Measurements from ENCODE around the gene FCHSD2.
"Not testable (repeated sequence)": the region's sequence is repeated elsewhere in the genome, so short reads cannot be mapped to it uniquely, and the experiment has no call there.

The FCHSD2 gene

DNA sequence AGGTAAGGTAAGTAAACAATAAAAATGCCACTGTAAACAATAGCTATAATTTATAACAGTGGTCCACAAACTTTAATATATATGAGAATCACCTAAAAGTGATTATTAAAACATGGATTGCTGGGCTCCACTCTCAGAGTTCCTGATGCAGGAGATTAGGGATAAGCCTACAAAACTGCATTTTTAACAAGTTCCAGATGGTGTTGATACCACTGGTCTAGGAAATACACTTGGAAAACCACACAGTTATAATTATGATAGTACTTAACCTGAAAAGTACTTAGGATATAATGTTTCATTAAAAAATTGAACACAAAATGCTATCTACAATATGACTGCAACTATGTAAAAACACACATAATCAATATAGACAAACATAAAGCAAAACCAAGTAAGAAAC, 20.4 kb downstream of the FCHSD2 start:
- no peak for DNase-seq (ENCODE audit: low read depth)

DNA sequence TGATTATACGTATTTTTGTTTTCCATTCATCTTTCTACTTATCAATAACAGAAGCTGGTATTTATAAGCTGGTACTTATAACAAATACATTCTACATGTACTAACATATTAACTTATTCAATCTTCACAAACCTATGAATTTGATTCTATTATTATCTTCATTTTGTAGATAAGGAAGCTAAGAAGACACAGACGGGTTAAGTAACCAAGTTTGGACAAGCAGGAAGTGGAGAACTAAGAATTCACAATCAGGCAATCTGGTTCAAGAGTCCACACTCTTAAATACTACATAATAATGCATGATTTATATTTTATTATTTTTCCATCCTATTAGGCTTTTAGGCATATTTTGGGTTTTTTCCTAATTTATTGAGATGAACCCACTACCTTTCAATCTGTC, 25.0 kb downstream of the FCHSD2 start:
- no peak for DNase-seq (ENCODE audit: low read depth)

DNA sequence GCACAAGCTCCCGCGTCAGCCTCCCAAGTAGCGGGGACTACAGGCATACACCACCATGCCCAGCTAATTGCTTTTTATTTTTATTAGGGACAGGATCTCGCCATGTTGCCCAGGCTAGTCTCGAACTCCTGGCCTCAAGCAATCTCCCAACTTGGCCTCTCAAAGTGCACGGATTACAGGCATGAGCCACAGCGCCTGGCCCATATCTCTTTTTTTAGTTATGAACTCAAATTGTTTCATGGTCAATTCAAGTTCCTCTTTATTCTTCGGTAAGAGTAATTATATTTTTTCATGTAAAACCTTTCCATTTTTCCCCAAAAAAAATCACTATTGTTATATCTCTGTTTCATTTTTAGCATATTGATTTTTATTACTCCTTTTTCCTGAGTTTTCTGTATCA, 25.5 kb downstream of the FCHSD2 start:
- DNase-seq (ENCODE audit: low read depth): no peak

DNA sequence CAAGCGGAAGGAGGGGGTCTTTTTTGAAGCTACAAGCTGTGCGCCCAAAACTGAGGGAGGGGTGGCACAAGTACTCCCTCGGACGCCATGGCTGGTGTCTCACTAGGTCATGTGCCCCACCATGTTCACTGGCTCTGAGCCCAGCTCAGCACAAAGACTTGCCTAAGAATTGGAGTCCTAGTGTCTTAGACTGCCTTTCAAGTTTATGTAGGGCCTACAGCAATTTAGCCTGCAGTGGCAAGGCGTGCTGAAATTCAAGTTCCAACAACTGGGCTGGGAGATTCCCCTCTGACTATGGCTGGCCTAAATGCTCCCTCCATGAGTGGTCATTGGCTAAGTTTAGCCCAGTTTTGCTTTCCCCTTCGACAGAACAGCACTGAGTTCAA, 27.3 kb downstream of the FCHSD2 start:
- DNase-seq (ENCODE audit: low read depth): no peak

DNA sequence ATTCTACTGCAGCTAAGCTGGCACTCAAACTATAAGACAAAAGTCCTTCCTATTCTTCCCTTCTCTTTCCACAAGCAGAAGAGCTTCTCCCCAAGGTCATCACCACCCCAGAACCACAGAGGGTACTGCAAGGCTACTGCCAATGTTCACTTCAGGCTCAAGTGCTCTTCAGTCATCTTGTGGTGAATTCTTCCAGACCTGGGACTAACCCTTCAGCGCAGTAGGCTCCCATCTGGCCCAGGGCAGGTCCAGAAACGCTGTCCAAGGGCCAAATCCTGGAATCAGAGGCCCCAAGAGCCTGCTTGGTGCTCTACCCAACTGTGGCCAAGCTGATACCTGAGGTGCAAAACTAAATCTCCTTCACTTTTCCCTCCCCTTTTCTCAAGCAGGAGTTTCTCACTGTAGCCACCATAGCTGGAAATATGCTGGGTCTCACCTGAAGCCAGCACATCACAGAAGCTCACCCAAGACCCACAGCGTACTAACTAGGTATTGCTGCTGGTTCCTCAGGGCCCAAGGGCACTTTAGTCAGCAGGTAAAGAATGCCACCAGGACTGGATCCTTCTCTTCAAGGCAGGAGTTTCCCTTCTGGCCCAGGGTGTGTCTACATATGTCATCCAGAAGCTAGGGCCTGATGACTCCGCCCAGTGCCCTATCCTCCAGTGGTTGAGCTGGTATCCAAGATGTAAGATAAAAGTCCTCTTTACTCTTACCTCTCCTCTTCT, 27.8 kb downstream of the FCHSD2 start:
- no peak for DNase-seq (ENCODE audit: low read depth)

DNA sequence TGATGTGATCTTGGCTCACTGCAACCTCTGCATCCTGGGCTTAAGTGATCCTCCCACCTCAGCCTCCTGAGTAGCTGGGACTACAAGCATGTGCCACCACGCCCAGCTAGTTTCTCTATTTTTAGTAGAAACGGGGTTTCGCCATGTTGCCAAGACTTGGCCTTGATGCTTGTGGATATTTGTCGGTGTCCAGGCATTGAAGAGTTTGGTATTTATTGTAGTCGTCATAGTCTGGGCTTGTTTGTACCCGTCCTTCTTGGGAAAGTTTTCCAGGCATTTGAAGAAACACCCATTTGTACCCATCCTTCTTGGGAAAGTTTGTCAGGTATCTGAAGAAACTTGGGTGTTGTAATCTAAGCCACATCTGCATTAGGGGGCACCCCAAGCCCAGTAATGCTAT, 28.7 kb downstream of the FCHSD2 start:
- no peak for DNase-seq (ENCODE audit: low read depth)

DNA sequence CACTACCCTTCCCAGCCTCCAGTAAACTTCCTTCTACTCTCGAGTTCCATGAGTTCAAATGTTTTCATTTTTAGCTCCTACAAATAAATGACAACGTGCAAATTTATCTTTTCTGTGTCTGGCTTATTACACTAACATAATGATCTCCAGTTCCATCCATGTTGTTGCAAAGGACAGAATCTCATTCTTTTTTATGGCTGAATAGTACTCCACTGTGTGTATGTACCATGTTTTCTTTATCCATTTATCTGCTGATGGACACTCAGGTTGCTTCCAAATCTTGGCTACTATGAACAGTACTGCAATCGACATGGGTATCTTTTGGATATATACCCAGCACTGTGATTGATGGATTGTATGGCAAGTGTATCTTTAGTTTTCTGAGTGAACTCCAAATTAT, 34.5 kb downstream of the FCHSD2 start:
- DNase-seq (ENCODE audit: low read depth): no peak

DNA sequence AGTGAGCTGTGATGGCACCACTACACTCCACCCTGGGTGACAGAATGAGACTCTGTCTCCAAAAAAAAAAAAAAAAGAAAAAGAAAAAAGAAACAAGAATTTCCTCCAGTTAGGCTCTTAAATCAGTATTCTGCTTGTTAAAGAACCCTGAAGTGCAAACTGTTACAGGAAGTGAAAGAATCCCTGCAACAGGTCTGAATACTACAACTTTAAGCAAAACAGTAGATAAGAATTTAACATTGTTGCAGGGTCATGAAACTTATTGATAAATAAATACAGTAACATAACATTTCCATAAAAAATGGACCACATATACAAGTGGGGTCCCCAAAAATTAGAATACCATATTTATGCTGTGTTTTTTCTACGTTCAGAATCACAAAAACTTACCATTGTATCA, 35.8 kb downstream of the FCHSD2 start:
- DNase-seq (ENCODE audit: low read depth): no peak

DNA sequence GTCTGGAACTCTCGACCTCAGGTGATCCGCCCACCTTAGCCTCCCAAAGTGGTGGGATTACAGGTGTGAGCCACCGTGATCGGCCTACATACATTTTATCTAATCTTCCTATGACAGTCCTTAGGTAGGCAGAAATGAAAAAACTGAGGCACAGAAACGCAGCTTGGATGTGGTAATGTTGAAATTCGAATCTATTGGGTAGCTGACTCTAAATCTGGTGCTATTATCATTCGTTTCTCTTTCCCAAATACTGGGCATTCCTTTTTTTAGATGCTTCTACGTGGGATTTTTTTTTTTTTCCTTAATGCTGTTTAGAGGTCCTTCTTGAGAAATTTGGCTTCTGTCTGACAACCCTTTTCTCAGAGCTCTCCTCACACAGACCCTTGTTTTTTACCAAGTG, 41.5 kb downstream of the FCHSD2 start:
- no peak for DNase-seq (ENCODE audit: low read depth)

DNA sequence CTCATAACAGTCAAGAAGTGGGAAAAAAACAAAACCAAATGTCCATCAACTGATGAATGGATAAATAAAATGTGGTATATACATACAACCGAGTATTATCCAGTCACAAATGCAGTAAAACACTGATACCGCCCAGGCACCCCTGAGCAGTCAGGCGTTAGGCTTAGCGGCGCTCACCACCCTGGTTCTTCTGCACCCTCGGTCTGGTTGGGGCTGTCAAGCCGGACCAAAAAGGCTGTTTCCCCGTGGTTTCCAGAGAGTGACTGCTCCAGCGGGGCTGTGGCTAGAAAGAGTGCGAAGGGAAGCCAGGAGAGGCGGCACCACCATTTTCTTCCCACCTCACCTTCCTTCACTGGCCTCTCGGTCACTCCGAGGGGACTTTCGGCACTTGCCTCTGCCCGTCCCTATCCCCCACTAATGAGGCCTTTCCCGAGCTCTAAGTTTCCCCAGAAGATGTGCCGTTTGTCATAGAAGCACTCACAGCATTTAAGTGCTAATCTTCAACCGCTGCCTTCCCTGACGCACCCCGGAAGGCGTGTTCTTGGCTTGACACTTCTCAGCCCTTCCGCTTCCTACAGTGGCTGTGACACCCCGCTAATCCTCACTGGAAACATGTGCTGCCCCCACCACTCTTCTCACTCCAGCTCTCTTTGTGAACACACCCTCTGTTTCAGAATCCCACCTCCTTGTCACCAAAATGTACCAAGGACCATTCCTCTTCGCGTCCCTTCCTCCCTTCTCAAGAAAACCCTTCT, 42.4 kb downstream of the FCHSD2 start:
- no peak for DNase-seq (ENCODE audit: low read depth)

DNA sequence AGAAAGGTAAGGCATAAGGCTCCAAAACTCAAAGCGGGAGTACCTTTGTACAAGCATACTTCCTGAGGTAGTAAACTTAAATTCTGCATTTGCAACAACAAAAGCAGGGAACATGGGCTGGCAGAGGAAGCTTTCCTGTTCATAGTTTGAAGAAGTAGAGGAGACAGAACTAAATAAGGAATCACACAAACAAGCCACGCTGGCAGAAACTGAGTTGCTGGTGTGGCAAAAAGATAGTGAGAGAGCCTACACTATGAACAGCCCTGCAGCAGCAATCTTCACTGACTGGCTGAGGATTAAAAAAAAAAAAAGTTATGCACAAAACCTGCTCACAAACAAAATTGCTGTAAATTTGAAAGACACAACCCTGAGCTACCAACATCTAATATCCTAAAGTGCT, 46.5 kb downstream of the FCHSD2 start:
- DNase-seq (ENCODE audit: low read depth): no peak

DNA sequence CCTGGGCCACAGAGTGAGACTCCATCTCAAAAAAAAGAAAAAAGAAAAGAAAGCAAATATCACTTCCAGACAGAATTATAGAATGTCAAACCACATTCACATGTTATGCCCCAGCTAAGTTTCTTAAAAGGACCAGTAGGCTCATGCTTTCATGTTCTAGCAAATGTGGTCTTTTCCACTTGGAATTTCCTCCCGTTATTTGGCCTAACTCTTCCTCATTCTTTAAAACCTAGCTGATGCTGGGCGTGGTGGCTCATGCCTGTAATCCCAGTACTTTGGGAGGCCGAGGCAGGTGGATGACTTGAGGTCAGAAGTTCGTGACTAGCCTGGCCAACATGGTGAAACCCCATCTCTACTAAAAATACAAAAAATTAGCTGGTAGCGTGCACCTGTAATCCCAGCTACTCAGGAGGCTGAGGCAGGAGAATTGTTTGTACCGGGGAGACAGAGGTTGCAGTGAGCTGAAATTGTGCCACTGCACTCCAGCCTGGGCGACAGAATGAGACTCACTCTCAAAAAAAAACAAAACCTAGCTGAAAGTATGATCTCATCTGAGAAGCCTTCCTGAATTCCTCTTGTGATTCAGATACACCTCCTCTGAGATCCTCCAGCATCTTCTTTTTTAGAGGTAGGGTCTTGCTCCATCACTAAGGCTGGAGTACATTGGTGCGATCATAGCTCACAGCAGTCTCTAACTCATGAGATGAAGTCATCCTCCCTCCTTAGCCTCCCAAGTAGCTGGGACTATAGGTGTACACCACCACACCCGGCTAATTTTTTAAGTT, 50.4 kb downstream of the FCHSD2 start:
- DNase-seq (ENCODE audit: low read depth): no peak

DNA sequence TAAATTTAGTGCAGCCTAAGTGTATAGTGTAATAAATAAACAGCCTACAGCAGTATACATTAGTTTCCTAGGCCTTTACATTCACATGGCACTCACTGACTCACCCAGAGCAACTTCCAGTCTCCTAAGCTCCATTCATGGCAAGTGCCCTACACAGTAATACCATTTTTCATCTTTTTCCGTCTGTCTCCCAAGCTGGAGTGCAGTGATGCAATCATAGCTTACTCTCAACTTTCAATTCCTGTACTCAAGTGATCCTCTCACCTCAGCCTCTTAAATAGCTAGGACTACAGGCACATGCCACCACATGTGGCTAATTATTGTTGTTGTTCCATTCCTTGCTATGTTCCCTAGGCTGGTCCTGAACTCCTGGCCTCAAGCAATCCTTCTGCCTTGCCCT, 54.4 kb downstream of the FCHSD2 start:
- DNase-seq (ENCODE audit: low read depth): no peak

DNA sequence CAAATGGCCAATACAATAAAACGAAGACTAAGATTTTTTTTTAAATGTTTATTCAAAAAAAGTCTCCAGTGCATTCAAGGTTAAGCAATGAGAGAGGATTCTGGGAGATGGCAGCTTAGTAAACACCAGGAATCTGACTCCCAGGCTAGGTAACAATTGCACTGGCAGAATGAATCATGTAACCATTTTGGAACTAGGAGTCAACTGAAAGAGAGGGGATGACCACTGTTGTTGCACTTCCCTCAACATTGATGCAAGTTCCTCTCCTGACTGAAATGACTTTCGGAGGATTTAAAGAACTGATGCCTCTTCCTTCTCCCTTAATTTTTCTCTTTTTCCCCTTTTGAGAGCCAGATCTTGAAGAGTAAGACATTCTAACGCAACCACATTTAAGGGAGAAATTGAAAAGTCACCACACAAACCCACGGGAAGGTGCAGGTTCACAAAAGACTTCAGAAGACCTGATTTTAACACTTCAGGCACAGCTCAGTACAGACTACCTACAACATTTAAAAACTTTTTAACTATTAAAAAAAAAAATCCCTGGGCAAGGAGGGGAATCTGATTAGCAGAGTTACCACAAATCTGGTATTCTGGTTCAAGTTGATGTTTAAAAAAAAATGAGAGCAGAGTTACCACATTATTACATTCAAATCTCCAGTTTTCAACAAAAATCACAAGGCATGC, 56.8 kb downstream of the FCHSD2 start:
- DNase-seq (ENCODE audit: low read depth): no peak

DNA sequence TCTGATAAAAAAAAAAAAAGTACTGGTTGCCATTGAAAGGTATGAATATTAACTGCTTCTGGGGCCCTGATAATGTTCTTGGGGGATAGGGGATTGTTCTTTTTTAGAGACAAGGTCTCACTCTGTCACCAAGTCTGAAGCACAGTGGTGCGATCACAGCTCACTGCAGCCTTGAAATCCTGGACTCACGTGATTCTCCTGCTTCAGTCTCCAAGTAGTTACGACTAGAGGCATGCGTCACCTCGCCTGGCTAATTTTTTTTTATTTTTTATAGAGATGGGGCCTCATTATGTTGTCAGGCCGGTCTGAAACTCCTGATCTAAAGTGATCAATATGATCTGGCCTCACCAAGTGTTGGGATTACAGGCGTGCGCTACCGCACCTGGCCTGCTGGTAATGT, 63.5 kb downstream of the FCHSD2 start:
- DNase-seq (ENCODE audit: low read depth): no peak

DNA sequence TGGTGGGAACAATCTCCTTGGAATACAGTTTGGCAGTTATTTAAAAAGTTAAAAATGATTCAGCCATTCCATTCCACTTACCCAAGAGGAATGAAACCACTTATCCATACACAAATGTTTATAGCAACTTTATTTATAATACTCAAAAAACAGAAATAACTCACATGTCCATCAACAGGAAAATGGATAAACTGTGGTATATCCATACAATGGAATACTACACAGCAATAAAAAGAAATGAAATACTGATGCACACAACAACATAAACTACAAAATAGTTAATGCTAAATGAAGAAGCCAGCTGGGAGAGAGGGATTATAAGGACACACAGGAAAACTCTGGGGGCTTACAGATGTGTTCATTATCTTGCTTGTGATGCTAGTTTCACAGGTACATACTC, 64.7 kb downstream of the FCHSD2 start:
- no peak for DNase-seq (ENCODE audit: low read depth)

DNA sequence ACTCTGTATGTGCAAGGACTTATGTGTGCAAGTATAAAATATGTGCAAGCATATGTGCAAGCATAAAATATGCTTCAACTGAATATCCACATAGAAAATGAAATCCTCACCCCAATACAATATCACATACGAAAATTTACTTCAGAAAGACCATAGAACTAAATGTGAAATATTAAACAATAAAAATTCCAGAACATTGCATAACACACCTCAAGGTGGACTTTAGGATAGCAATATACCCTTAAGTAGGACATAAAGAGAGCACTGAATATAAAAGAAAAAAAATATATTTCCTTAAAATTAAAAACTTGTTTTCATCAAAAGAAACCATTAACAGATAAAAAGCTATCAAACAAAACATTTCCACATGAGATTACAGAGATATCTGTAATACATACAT, 67.8 kb downstream of the FCHSD2 start:
- DNase-seq (ENCODE audit: low read depth): no peak

DNA sequence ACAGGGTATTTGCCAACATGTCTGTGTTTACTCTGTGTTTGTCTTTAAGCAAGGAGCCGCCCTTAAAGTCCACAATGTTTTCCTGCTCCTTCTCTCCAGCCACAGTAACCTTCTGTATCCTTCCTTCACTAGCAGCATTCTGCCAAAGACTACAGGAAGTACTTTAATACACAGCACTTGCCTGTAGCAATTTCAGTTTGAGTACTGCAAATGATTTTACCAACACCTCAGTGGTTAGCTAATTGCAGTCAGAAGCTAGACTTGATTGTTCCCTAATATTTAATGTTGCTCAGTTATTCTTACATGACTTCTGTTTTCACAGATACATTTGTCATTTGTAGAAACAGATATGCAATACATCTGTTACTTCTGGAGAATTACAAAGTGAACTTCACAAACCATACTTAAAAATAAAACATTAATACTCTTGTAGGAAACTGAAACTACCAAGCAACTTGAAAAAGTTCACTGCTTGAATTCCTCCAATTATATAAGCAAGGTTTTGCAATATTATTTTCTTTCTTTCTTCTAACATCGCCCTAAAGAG, 69.1 kb downstream of the FCHSD2 start:
- DNase-seq (ENCODE audit: low read depth): no peak

DNA sequence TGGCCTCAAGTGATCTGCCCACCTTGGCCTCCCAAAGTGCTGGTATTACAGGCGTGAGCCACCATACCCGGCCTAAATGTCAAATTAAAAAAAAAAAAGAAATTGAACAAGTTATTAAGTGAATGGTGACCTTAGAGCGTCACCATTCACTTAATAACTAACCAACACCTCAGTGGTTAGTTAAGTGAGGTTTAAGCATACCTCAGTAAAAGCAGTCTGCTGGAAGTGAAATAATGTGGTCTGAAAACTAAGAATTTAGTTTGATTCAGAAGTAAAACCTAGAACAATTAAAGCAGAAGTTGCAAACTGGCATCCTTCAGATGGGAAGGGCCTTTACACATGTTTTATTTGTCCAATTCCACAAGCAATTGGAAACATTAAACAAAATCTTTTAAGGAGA, 71.5 kb downstream of the FCHSD2 start:
- DNase-seq (ENCODE audit: low read depth): no peak

DNA sequence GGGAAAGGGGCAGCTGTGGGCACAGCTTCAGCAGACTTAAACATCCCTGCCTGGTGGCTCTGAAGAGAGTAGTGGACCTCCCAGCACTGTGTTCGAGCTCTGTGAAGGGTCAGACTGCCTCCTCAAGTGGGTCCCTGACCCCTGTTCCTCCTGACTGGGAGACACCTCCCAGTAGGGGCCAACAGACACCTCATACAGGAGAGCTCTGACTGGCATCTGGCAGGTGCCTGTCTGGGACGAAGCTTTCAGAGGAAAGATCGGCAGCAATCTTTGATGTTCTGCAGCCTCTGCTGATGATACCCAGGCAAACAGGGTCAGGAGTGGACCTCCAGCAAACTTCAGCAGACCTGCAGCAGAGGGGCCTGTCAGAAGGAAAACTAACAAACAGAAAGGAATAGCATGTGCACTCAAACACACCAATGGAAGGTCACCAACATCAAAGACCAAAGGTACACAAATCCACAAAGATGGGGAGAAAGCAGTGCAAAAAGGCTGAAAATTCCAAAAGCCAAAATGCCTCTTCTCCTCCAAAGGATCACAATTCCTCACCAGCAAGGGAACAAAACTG, 80.2 kb downstream of the FCHSD2 start:
- not testable (repeated sequence) for DNase-seq (ENCODE audit: low read depth)

DNA sequence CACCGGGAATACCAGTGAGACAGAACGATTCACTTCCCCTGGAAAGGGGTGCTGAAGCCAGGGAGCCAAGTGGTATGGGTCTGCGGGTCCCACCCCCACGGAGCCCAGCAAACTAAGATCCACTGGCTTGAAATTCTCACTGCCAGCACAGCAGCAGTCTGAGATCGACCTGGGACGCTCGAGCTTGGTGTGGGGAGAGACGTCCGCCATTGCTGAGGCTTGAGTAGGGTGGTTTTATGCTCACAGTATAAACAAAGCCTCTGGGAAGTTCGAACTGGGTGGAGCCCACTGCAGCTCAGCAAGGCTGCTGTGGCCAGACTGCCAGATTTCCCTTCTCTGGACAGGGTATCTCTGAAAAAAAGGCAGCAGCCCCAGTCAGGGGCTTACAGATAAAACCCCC, 80.7 kb downstream of the FCHSD2 start:
- not testable (repeated sequence) for DNase-seq (ENCODE audit: low read depth)

DNA sequence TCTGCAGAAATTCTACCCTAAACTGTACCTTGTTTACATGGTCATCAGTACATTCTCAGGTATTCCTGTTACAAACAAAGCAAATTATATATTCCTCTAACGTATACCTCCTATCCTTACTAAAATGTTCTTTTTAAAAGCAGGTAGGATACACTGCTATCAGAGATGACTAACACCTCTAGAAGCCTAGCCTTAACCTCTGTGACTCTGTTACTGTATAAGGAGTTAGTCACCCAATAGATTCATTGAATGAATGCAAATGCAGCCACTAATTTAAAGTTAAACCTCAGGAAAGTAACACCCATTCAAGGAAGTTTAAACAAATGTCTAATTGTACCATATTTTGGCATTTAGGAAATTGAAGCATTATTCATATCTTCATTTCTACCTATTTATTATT, 82.2 kb downstream of the FCHSD2 start:
- no peak for DNase-seq (ENCODE audit: low read depth)
